ENCODE measurements around the gene DDX50. TPM values are rescaled to one million over a fixed set of nuclear protein-coding genes. Genes with fewer than 3 reads are reported as not detected.
"Not testable (repeated sequence)": the region's sequence is repeated elsewhere in the genome, so short reads cannot be mapped to it uniquely, and the experiment has no call there.

DDX50 gene
- total RNA-seq, 4 donors from 2014 or later = 43.5 to 57.6 (median 50.3) TPM

DNA sequence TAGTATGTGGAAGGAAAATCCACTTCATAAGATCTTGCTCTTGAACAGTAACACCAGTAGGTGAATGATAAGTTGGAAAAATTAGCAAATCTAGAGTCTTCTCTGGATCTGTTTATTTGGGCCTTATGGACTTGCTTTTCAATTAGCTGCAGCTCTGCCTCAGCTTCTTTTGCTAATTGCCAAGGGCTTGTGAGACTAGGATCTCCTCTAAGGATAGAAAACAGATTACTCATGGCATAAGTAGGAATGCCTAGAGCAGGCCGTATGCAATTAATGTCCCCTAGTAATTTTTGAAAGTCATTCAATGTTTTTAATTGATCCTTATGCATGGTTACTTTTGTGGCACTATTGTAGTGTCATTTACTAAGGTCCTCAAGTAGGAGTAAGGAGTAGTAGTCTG lies 36.5 kb upstream of the DDX50 start:
- H3K27me3 ChIP-seq = no peaks in the 10 kb centered on the region
- no peak for ATAC-seq
- peaks cover 0 to 22% (median 0%) of the 10 kb centered on the region in 3 donors for H3K9me3 ChIP-seq
- H3K36me3 ChIP-seq = no peaks in the 10 kb centered on the region
- 78 to 100% methylated on average over 1 of the region's 1 CpG for WGBS, 2 donors (ENCODE audit: low coverage in 1 of 2)
- H3K27ac ChIP-seq = no peak overlapping the region
- TF ChIP-seq POLR2AphosphoS5 (IDR thresholded peaks at IDR 0.05) (no peak), POLR2A (IDR thresholded peaks at IDR 0.05) (no peak), EP300 (IDR thresholded peaks at IDR 0.05) (no peak)
- TF ChIP-seq, protein P1, sequence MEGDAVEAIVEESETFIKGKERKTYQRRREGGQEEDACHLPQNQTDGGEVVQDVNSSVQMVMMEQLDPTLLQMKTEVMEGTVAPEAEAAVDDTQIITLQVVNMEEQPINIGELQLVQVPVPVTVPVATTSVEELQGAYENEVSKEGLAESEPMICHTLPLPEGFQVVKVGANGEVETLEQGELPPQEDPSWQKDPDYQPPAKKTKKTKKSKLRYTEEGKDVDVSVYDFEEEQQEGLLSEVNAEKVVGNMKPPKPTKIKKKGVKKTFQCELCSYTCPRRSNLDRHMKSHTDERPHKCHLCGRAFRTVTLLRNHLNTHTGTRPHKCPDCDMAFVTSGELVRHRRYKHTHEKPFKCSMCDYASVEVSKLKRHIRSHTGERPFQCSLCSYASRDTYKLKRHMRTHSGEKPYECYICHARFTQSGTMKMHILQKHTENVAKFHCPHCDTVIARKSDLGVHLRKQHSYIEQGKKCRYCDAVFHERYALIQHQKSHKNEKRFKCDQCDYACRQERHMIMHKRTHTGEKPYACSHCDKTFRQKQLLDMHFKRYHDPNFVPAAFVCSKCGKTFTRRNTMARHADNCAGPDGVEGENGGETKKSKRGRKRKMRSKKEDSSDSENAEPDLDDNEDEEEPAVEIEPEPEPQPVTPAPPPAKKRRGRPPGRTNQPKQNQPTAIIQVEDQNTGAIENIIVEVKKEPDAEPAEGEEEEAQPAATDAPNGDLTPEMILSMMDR (IDR thresholded peaks at IDR 0.05) = no peak
- H3K4me3 ChIP-seq = no peak overlapping the region
- peaks cover 0 to 5% (median 0%) of the 10 kb centered on the region in 3 donors for H3K4me1 ChIP-seq

DNA sequence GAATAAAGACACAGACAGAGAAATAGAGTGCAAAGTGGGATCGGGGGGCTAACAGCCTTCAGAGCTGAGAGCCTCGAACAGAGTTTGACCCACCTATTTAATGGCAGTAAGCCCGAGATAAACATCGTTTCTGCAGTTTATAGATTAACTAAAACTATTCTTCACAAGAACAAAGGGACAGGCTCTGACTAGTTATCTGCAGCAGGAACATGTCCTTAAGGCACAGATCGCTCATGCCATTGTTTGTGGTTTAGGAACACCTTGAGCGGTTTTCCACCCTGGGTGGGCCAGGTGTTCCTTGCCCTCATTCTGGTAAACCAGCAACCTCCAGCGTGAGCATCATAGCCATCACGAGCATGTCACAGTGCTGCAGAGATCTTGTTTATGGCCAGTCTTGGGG lies 32.9 kb upstream of the DDX50 start:
- not testable (repeated sequence) for H3K27ac ChIP-seq, ATAC-seq, H3K27me3 ChIP-seq, H3K36me3 ChIP-seq, H3K9me3 ChIP-seq, H3K4me3 ChIP-seq
- WGBS, 2 donors (ENCODE audit: low coverage in 1 of 2) = 96 to 100% methylated on average over 4 of the region's 8 CpGs
- peaks cover 0 to 39% (median 9%) of the 10 kb centered on the region in 3 donors for H3K4me1 ChIP-seq

DNA sequence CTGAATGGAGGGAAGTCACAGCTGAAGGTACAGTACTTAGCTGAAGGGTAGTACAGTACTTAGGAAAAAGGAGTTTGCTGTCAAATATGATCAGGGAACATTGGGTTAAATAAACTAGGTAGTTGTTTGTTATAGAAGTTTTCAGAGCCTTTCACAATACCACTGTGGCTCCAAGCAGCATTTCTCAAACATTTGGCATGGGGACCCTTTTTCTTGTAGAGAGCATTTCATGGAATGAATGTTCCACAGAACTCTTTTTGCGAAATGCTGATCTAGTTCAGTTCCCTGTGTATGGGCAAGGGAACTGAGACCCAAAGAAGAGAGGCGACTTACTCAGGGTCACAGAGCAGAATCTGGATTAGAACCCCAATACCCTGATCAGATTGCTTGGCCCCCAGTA lies 31.5 kb upstream of the DDX50 start:
- H3K4me3 ChIP-seq = no peak overlapping the region
- 62 to 73% methylated on average over 2 of the region's 2 CpGs for WGBS, 2 donors (ENCODE audit: low coverage in 1 of 2)
- no peak for TF ChIP-seq POLR2A (IDR thresholded peaks at IDR 0.05)
- peak; percentile 36 for TF ChIP-seq POLR2AphosphoS5 (IDR thresholded peaks at IDR 0.05)
- no peak for TF ChIP-seq EP300 (IDR thresholded peaks at IDR 0.05)
- peaks cover 0 to 39% (median 9%) of the 10 kb centered on the region in 3 donors for H3K4me1 ChIP-seq
- H3K36me3 ChIP-seq = no peaks in the 10 kb centered on the region
- H3K27me3 ChIP-seq = no peaks in the 10 kb centered on the region
- H3K9me3 ChIP-seq = no peaks in the 10 kb centered on the region
- H3K27ac ChIP-seq = peak overlapping the region in 2 of 4 donors; percentile 21 to 83
- ATAC-seq = peak; percentile 46

DNA sequence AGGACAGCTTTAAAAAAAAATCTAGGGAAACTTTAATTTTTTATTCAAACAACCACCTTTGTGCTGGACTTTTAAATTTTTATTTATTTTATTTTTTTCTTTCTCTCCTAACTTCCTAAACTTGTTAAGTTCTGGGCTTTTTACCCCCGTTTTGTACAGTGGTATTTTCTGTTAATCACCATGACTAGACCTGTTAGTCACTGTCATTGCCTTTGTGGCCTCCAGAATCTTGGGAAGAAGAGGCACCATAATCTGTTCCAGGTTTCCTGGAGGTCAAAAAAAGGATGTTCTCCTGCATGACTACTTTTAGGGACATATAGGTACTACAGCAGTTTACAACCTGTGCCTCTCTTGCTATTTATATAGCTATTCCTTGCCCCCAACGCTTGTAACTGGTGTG lies 31.1 kb upstream of the DDX50 start:
- WGBS, 2 donors (ENCODE audit: low coverage in 1 of 2) = 73 to 83% methylated on average over 1 to 2 of the region's 2 CpGs
- H3K27me3 ChIP-seq = no peaks in the 10 kb centered on the region

DNA sequence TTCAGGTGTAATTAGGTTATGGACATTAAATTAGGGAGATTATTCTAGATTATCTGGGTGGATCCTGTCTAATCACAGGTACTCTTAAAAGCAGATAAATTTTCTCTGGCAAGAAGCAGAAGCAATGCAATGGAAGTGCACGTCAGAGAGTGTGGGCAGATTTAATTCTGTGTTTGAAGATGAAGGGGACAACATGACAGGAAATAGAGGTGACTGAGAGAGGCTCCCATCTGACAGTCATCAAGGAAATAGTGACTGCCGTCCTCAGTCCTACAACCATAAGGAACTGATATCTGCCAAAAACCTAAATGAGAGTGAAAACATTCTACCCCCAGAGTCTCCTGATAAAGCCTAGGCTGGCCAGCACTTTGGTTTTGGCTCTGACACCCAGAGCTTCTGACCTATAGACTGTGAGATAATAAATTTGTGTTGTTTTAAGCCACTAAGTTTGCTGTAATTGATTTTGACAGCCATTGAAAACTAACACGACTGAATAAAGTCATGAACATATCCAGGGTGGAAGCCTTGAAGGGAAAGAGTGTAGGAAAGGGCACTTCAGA lies 30.5 kb upstream of the DDX50 start:
- TF ChIP-seq EP300 (IDR thresholded peaks at IDR 0.05) (no peak), POLR2A (IDR thresholded peaks at IDR 0.05) (no peak), POLR2AphosphoS5 (IDR thresholded peaks at IDR 0.05) (no peak)
- TF ChIP-seq, protein P1 (IDR thresholded peaks at IDR 0.05) = no peak
- Histone ChIP-seq H3K36me3 (no peaks in the 10 kb centered on the region), H3K9me3 (no peaks in the 10 kb centered on the region), H3K4me3 (no peak overlapping the region), H3K27ac (peak overlapping the region; percentile 68 to 86 (median 81)), H3K27me3 (no peaks in the 10 kb centered on the region), H3K4me1 (peaks cover 0 to 39% (median 9%) of the 10 kb centered on the region in 3 donors)
- no peak for ATAC-seq
- WGBS, 2 donors (ENCODE audit: low coverage in 1 of 2) = 17 to 32% methylated on average over 1 to 3 of the region's 3 CpGs

More for the DNA sequence above, 31.1 kb upstream of the DDX50 start:
- no peak for ATAC-seq
- no peaks in the 10 kb centered on the region for H3K36me3 ChIP-seq
- H3K4me1 ChIP-seq = peaks cover 0 to 39% (median 9%) of the 10 kb centered on the region in 3 donors
- no peaks in the 10 kb centered on the region for H3K9me3 ChIP-seq
- no peak overlapping the region for H3K4me3 ChIP-seq
- TF ChIP-seq POLR2A (IDR thresholded peaks at IDR 0.05) (no peak), EP300 (IDR thresholded peaks at IDR 0.05) (no peak), POLR2AphosphoS5 (IDR thresholded peaks at IDR 0.05) (no peak)
- TF ChIP-seq, protein P1 (IDR thresholded peaks at IDR 0.05) = no peak
- peak overlapping the region; percentile 1 to 86 (median 81) for H3K27ac ChIP-seq

DNA sequence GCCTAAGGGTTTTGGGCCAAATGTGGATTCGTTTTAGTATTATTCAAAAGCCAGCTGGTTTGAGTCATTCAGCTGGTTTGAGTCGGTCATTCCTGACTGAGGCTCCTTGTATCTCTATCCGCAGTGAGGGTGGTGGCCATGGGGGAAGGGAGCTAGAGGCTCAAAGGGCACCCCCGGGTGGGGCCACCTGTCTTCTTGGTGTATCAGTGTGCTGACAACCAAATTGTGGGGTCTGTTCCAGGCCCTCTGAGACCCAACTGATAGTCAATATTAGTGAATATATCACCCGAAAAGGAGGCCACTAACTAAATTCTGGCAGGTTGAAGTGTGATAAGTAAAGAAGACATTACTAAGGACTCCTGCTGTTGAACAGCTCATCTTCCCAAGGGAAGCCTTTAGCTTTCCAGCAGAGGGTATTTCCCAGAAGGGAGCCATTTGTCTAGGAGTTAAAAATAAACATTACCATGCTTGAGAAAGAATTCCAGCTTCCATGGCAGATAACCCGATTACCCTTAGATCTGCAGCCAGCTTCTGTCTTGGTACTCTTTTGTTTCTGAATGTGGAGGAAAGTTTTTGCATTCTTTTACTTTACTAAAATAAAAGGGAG lies 29.9 kb upstream of the DDX50 start:
- H3K27me3 ChIP-seq = no peaks in the 10 kb centered on the region
- no peaks in the 10 kb centered on the region for H3K9me3 ChIP-seq
- no peak for ATAC-seq
- no peak overlapping the region for H3K4me3 ChIP-seq
- H3K4me1 ChIP-seq = peaks cover 0 to 40% (median 9%) of the 10 kb centered on the region in 3 donors
- peak; percentile 14 for TF ChIP-seq POLR2AphosphoS5 (IDR thresholded peaks at IDR 0.05)
- TF ChIP-seq EP300 (IDR thresholded peaks at IDR 0.05) = no peak
- TF ChIP-seq POLR2A (IDR thresholded peaks at IDR 0.05) = no peak
- TF ChIP-seq, protein P1 (IDR thresholded peaks at IDR 0.05) = no peak
- H3K27ac ChIP-seq = peak overlapping the region; percentile 68 to 86 (median 81)
- WGBS, 2 donors (ENCODE audit: low coverage in 1 of 2) = 28 to 49% methylated on average over 4 to 5 of the region's 6 CpGs
- H3K36me3 ChIP-seq = no peaks in the 10 kb centered on the region
